ENCODE results near the gene MRRF. TPM values are rescaled to one million over a fixed set of nuclear protein-coding genes. Genes with fewer than 3 reads are reported as not detected.

Gene MRRF
- total RNA-seq, 6 donors from 2014 or later, result 21.4 to 54.5 (median 29.7) TPM

DNA sequence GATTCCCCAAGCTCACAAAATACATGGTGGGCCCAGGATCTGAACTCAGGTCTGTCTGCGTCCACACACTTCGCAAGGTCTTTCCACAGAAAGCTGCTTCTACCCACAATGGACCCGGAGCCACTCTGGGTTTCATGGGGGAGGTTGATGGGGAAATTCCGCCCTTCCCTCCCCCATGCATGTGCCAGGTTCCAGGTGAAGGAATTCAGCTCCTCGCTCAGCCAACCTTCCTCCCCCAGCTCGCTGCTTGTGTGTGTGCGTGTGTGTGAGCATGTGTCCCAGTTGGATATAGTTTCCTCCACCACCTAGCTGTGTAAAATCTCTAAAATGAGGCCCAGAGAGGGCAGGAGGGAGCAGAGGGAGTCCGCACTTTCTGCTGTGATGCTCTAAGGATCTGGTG is 107.2 kb downstream of the MRRF start:
- H3K27ac ChIP-seq, result no peak overlapping the region
- ATAC-seq (ENCODE audit: low FRiP score in 2 of 2) (no peak), DNase-seq (no peak)
- no peaks in the 10 kb centered on the region for H3K36me3 ChIP-seq
- no peak for TF ChIP-seq POLR2AphosphoS5 (IDR thresholded peaks at IDR 0.05)
- no peak for TF ChIP-seq POLR2A (IDR thresholded peaks at IDR 0.05)
- no peak for TF ChIP-seq EP300 (IDR thresholded peaks at IDR 0.05)
- TF ChIP-seq, protein P1, sequence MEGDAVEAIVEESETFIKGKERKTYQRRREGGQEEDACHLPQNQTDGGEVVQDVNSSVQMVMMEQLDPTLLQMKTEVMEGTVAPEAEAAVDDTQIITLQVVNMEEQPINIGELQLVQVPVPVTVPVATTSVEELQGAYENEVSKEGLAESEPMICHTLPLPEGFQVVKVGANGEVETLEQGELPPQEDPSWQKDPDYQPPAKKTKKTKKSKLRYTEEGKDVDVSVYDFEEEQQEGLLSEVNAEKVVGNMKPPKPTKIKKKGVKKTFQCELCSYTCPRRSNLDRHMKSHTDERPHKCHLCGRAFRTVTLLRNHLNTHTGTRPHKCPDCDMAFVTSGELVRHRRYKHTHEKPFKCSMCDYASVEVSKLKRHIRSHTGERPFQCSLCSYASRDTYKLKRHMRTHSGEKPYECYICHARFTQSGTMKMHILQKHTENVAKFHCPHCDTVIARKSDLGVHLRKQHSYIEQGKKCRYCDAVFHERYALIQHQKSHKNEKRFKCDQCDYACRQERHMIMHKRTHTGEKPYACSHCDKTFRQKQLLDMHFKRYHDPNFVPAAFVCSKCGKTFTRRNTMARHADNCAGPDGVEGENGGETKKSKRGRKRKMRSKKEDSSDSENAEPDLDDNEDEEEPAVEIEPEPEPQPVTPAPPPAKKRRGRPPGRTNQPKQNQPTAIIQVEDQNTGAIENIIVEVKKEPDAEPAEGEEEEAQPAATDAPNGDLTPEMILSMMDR (IDR thresholded peaks at IDR 0.05), result no peak
- H3K4me3 ChIP-seq, result peak overlapping the region in 3 of 4 donors; percentile 32 to 53 (median 48)
- no peaks in the 10 kb centered on the region for H3K27me3 ChIP-seq
- no peaks in the 10 kb centered on the region for H3K9me3 ChIP-seq
- peaks cover 27 to 40% (median 35%) of the 10 kb centered on the region in 4 donors for H3K4me1 ChIP-seq
- WGBS, 2 donors, result 94 to 96% methylated on average over 8 of the region's 8 CpGs

DNA sequence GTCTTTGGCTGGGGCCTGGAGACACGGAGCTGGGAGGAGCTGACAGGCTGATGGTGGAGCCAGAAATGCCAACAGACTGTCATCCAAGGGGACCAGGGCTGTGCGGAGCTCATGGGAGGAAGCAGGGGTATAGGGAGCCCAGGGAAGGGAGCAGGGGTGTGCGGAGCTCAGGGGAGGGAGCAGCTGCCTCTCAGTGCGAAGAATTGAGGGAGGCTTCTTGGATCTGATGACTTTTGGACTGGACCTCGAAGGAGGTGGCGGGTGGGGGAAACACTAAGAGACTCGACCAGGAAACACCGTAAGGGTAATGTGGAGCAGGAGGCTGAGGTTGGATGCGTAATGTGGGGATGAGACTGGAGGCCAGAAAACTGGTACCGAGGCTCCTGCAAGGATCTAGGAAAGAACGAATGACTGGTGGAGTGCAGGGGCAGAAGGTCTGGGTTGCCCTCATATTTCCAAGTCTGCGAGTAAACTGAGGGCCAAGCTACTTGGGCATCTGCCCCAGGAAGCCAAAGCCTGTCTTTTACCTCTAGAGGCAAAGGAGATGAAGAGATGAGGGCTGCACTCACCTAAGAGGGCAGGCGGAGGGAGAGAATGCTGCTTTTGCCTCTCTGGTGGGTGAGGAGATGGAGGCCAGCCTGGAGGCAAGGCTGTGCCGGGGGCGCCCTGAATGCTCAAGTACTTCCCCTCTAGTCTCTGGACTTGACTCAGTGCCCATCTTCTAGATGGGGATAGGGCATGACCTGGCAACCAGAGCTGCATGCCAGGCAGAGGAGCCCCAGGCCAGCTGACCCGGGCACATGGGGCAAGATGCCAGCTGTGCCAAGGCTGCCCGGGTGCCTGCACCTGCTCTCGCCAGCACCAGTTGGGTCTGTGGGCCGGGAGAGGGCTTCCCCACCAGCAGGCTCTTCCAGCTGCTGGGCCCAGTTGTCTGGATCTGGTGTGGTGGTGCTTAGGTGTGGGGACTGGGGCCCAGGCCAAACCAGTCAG is 108.5 kb downstream of the MRRF start:
- WGBS, 2 donors, result 82 to 87% methylated on average over 16 to 19 of the region's 19 CpGs
- DNase-seq, result peak in 1 of 2 donors; percentile 56

DNA sequence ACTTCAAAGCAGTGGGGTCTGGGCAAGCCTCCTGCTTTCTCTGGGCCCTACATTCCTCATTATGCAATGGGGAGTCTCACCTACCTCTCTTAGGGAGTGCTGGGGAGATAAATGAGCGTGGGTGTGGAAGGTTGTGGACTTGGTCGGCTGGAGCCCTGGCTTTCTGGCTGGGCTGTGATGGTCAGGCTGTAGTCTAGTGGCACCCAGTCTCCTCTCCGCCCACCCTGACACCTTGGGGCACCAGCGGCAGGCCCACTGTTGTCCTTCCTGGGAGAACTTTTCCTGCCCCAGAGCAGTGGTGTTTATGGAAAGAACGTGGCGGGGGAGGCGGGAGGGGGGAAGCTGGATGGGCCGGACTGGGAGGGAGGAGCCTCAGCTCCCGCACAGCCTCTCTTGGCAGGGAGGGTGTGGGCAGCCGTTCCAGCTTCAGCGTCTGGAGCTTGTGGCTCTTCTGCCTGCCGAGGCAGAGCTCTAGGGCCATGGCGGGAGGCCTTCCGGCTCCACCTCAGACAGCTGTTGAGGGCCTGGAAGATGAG is 110.3 kb downstream of the MRRF start:
- no peak overlapping the region for H3K27ac ChIP-seq
- ATAC-seq (ENCODE audit: low FRiP score in 2 of 2), result peak; percentile 39 to 87
- 25 to 59% methylated on average over 4 to 14 of the region's 14 CpGs for WGBS, 2 donors
- H3K27me3 ChIP-seq, result no peaks in the 10 kb centered on the region
- H3K36me3 ChIP-seq, result no peaks in the 10 kb centered on the region
- DNase-seq, result peak; percentile 31 to 66
- H3K9me3 ChIP-seq, result peaks cover 0 to 7% (median 5%) of the 10 kb centered on the region in 4 donors
- no peak for TF ChIP-seq POLR2AphosphoS5 (IDR thresholded peaks at IDR 0.05)
- TF ChIP-seq, protein P1 (IDR thresholded peaks at IDR 0.05), result no peak
- TF ChIP-seq EP300 (IDR thresholded peaks at IDR 0.05), result no peak
- no peak for TF ChIP-seq POLR2A (IDR thresholded peaks at IDR 0.05)
- peaks cover 27 to 42% (median 36%) of the 10 kb centered on the region in 4 donors for H3K4me1 ChIP-seq
- no peak overlapping the region for H3K4me3 ChIP-seq

More for the DNA sequence above, 108.5 kb downstream of the MRRF start:
- H3K4me3 ChIP-seq, result no peak overlapping the region
- ATAC-seq (ENCODE audit: low FRiP score in 2 of 2), result no peak
- no peaks in the 10 kb centered on the region for H3K36me3 ChIP-seq
- H3K9me3 ChIP-seq, result no peaks in the 10 kb centered on the region
- H3K27ac ChIP-seq, result no peak overlapping the region
- H3K4me1 ChIP-seq, result peaks cover 27 to 42% (median 36%) of the 10 kb centered on the region in 4 donors
- H3K27me3 ChIP-seq, result no peaks in the 10 kb centered on the region
- TF ChIP-seq, protein P1 (IDR thresholded peaks at IDR 0.05), result no peak
- no peak for TF ChIP-seq EP300 (IDR thresholded peaks at IDR 0.05)
- no peak for TF ChIP-seq POLR2AphosphoS5 (IDR thresholded peaks at IDR 0.05)
- no peak for TF ChIP-seq POLR2A (IDR thresholded peaks at IDR 0.05)

DNA sequence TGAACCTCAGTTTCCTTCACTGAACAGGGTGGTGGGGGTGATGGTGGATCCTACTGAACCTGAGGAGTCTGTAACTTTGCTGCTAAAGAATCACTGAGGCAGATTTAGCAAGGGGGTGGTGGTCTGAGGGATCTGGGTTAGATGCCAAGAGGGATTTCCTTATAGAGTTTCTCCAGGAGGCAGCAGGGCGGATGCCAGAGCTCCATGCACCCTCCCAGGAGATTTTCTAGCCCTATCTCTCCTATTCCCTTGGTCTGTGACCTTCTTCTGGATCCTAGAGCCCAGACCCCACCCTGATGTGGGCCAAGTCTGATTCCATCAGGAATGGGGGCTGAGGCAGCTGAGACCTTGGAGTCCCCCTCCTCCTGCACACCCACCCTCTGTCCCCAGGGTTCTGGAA is 112.1 kb downstream of the MRRF start:
- Histone ChIP-seq H3K36me3 (no peaks in the 10 kb centered on the region), H3K9me3 (peaks cover 0 to 8% (median 5%) of the 10 kb centered on the region in 4 donors), H3K4me3 (no peak overlapping the region), H3K27ac (no peak overlapping the region), H3K4me1 (peaks cover 11 to 24% (median 22%) of the 10 kb centered on the region in 4 donors), H3K27me3 (no peaks in the 10 kb centered on the region)
- TF ChIP-seq POLR2AphosphoS5 (IDR thresholded peaks at IDR 0.05) (no peak), EP300 (IDR thresholded peaks at IDR 0.05) (no peak), POLR2A (IDR thresholded peaks at IDR 0.05) (no peak)
- TF ChIP-seq, protein P1 (IDR thresholded peaks at IDR 0.05), result no peak
- 83 to 89% methylated on average over 1 of the region's 1 CpG for WGBS, 2 donors
- ATAC-seq (ENCODE audit: low FRiP score in 2 of 2) (no peak), DNase-seq (no peak)
